GM10266 (cell line): ENCODE data around the gene ASIC5.

ENCODE experiments used
- DNase-seq: peaks from one replicate; pipeline ENCODE4 v3.0.0; 2012; ENCODE audit errors: extremely low spot score
- TF ChIP-seq, protein P1 (sequence below): IDR thresholded peaks from 2 replicates; pipeline ENCODE4 v1.5.1; 2012; ENCODE audit warnings: mild to moderate bottlenecking, low read depth; ENCODE audit not compliant: control insufficient read depth, insufficient read depth; ENCODE audit errors: missing control alignments

The ASIC5 gene

DNA sequence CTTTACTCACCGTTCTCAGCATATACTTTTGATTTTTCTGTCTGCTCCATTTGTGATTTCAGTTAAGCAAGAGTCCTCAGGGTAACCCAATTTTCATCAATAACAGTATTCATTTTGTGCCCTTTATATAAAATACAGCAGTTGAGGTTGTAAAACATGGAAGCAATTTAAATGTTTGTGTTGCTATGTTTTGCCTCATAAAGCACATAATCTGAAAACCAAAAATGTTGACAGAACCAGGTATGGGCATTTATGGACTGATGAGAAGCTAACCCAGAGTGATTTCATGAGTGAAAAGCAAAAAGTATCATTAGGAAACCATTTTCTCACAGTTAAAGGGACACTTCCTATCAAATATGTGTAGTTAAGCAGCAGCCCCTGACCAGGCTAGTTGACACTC lies at the start of gene ASIC5:
ASIC5 (minus strand) TSS at position 101 of the 400 bp plus-strand sequence; CDS start at position 50, 51 bp downstream.
- no peak for DNase-seq
- TF ChIP-seq, protein P1, sequence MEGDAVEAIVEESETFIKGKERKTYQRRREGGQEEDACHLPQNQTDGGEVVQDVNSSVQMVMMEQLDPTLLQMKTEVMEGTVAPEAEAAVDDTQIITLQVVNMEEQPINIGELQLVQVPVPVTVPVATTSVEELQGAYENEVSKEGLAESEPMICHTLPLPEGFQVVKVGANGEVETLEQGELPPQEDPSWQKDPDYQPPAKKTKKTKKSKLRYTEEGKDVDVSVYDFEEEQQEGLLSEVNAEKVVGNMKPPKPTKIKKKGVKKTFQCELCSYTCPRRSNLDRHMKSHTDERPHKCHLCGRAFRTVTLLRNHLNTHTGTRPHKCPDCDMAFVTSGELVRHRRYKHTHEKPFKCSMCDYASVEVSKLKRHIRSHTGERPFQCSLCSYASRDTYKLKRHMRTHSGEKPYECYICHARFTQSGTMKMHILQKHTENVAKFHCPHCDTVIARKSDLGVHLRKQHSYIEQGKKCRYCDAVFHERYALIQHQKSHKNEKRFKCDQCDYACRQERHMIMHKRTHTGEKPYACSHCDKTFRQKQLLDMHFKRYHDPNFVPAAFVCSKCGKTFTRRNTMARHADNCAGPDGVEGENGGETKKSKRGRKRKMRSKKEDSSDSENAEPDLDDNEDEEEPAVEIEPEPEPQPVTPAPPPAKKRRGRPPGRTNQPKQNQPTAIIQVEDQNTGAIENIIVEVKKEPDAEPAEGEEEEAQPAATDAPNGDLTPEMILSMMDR = no peak

GRCh38 chr4:155914782-155915181 lies 48.7 kb upstream of the ASIC5 start:
- TF ChIP-seq, protein P1 = no peak

GRCh38 chr4:155911905-155912304 lies 45.8 kb upstream of the ASIC5 start:
- no peak for DNase-seq
- TF ChIP-seq, protein P1 = no peak

More at GRCh38 chr4:155914782-155915181, 48.7 kb upstream of the ASIC5 start:
- no peak for DNase-seq

DNA sequence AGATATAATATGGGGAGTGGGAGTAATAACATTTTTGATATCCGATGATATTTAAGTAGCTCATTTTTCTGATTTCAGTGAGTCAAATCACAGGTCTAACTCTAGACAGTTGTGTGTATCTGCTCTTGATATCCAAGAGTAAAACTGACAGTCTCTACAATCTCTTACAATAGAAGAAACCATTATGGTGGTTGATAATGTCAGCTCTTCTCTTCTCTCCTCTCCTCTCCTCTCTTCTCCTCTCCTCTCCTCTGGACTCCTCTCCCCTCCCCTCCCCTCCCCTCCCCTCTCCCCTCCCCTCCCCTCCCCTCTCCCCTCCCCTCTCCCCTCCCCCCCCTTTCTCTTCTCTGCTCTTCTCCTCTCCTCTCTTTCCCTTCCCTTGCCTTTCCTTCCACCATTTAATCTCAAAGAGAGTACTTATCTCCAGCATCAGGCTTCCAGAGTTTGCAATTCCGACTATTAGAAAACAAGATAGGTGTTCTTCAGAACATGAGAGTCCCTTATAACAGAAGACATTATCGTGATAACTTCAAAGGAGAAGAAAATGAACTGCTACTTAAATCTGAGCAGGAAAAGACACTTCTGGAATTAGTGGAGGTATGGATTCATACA lies 43.6 kb upstream of the ASIC5 start:
- no peak for DNase-seq
- TF ChIP-seq, protein P1 = no peak

- DNase-seq = peak; percentile 20
- TF ChIP-seq, protein P1 = no peak
These were observed 42.4 kb upstream of the ASIC5 start for GRCh38 chr4:155908187-155909139.

- TF ChIP-seq, protein P1 = no peak
- DNase-seq = no peak
These were observed 41.5 kb upstream of the ASIC5 start for GRCh38 chr4:155907556-155907955.
